CD14-positive monocyte (primary cell): Measurements from ENCODE around the gene AIFM1. TPM values are rescaled to one million over a fixed set of nuclear protein-coding genes. Genes with fewer than 3 reads are reported as not detected.

Experiments
- DNase-seq, 3 donors: peaks; one replicate each; pipeline ENCODE4 v3.0.0-alpha.2; 2011 to 2022
- H2AFZ ChIP-seq: 2 replicates; pipeline ENCODE4 v1.6.0; 2012; ENCODE audit warnings: mild to moderate bottlenecking, low read depth, low read length, inconsistent platforms; ENCODE audit not compliant: insufficient read depth, poor library complexity, severe bottlenecking
- H3K27ac ChIP-seq, 2 donors: 1 replicate in 1 of 2; 2 replicates in 1 of 2; pipeline ENCODE4 v1.5.1; 2012 to 2013; ENCODE audit warnings: low read length in 2 of 2, control low read depth in 1 of 2, inconsistent platforms in 1 of 2, low read depth in 1 of 2, mild to moderate bottlenecking in 1 of 2
- H3K27me3 ChIP-seq, 2 donors: one replicate each; pipeline versions ENCODE4 v1.6.0 to v1.6.1; 2011 to 2013; ENCODE audit warnings: low read length in 2 of 2; ENCODE audit not compliant: control insufficient read depth in 2 of 2, insufficient read depth in 2 of 2
- H3K36me3 ChIP-seq, 2 donors: replicated peaks in 1 of 2; 1 replicate in 1 of 2; 2 replicates in 1 of 2; pipeline versions ENCODE4 v1.5.1 to v1.6.1; 2012 to 2013; ENCODE audit warnings: low read length in 2 of 2, control low read depth in 1 of 2, inconsistent platforms in 1 of 2, mild to moderate bottlenecking in 1 of 2; ENCODE audit not compliant: insufficient read depth in 2 of 2, control insufficient read depth in 1 of 2
- H3K4me1 ChIP-seq, 2 donors: 1 replicate in 1 of 2; 2 replicates in 1 of 2; pipeline versions ENCODE4 v1.5.1 to v1.6.1; 2012 to 2013; ENCODE audit warnings: low read length in 2 of 2, control low read depth in 1 of 2, inconsistent platforms in 1 of 2, mild to moderate bottlenecking in 1 of 2, moderate library complexity in 1 of 2; ENCODE audit not compliant: insufficient read depth in 2 of 2, control insufficient read depth in 1 of 2
- H3K4me2 ChIP-seq: replicated peaks from 2 replicates; pipeline ENCODE3; 2012; ENCODE audit warnings: low read length, moderate library complexity, mild to moderate bottlenecking; ENCODE audit not compliant: poor library complexity, severe bottlenecking; ENCODE audit errors: extremely low read depth
- H3K4me3 ChIP-seq, 3 experiments: fragments of 200-600 bp in 1 of 3; sonication (generic) in 1 of 3; replicated peaks in 1 of 3; 1 replicate in 2 of 3; 2 replicates in 1 of 3; pipeline ENCODE4 v1.5.1; 2011 to 2013; ENCODE audit warnings: low read length in 3 of 3, mild to moderate bottlenecking in 3 of 3, control low read depth in 2 of 3, low read depth in 2 of 3, inconsistent platforms in 1 of 3, moderate library complexity in 1 of 3
- H3K79me2 ChIP-seq: 2 replicates; pipeline ENCODE4 v1.6.0; 2012; ENCODE audit warnings: mild to moderate bottlenecking, control low read depth, inconsistent platforms, low read length, moderate library complexity; ENCODE audit not compliant: insufficient read depth
- H3K9ac ChIP-seq: 2 replicates; pipeline ENCODE4 v1.6.0; 2017; ENCODE audit warnings: low read length, mild to moderate bottlenecking; ENCODE audit not compliant: insufficient read depth, poor library complexity, severe bottlenecking
- H3K9me3 ChIP-seq, 2 donors: replicated peaks in 1 of 2; 1 replicate in 1 of 2; 2 replicates in 1 of 2; pipeline versions ENCODE4 v1.5.1 to v1.6.1; 2012 to 2013; ENCODE audit warnings: low read length in 2 of 2, control low read depth in 1 of 2; ENCODE audit not compliant: control insufficient read depth in 1 of 2, insufficient read depth in 1 of 2
- H4K20me1 ChIP-seq: 2 replicates; pipeline ENCODE4 v1.6.0; 2012; ENCODE audit warnings: mild to moderate bottlenecking, low read length, control low read depth, moderate library complexity; ENCODE audit not compliant: insufficient read depth
- H3K27ac Mint-ChIP-seq, 7 donors: one replicate each; pipeline ENCODE4 v1.8.0; 2020; ENCODE audit warnings: mild to moderate bottlenecking in 7 of 7, mixed read lengths in 7 of 7, moderate library complexity in 6 of 7, inconsistent platforms in 2 of 7
- H3K27me3 Mint-ChIP-seq, 3 donors: one replicate each; pipeline ENCODE4 v1.8.0; 2021 to 2022; ENCODE audit warnings: low read depth in 3 of 3, mild to moderate bottlenecking in 3 of 3, mixed read lengths in 3 of 3, moderate library complexity in 3 of 3, inconsistent platforms in 1 of 3
- H3K36me3 Mint-ChIP-seq, 2 donors: one replicate each; pipeline ENCODE4 v1.8.0; 2020; ENCODE audit warnings: mixed read lengths in 2 of 2, inconsistent platforms in 1 of 2, mild to moderate bottlenecking in 1 of 2
- H3K4me1 Mint-ChIP-seq: one replicate; pipeline ENCODE4 v1.8.0; 2020; ENCODE audit warnings: mild to moderate bottlenecking, mixed read lengths
- H3K4me3 Mint-ChIP-seq, 2 donors: one replicate each; pipeline ENCODE4 v1.8.0; 2020; ENCODE audit warnings: mild to moderate bottlenecking in 2 of 2, mixed read lengths in 2 of 2, moderate library complexity in 1 of 2
- H3K9me3 Mint-ChIP-seq, 7 donors: one replicate each; pipeline ENCODE4 v1.8.0; 2020 to 2022; ENCODE audit warnings: mixed read lengths in 7 of 7, mild to moderate bottlenecking in 6 of 7, moderate library complexity in 6 of 7, inconsistent platforms in 2 of 7
- CTCF ChIP-seq: fragments of 200-600 bp; IDR thresholded peaks from one replicate; pipeline ENCODE4 v1.8.0; 2022; ENCODE audit warnings: antibody characterized with exemption, mild to moderate bottlenecking
- WGBS: methylation state at CpG from one replicate; pipeline ENCODE4 v1.1.5; 2013; ENCODE audit warnings: missing lambda C conversion rate; ENCODE audit not compliant: insufficient coverage; 5-methylcytosine and 5-hydroxymethylcytosine counted together
- intact Hi-C, 2 donors: fragments of 100-400 bp; cut with micrococcal nuclease; formaldehyde crosslinking; loops; one replicate each; pipeline versions ENCODE4 v1.15.0 to v1.15.1; 2023
- polyA plus RNA-seq, 3 donors: library from polyadenylated mRNA; depleted of rRNA in 1 of 3; unstranded in 2 of 3; stranded (reverse) in 1 of 3; fragments of 300-500 nt in 2 of 3; fragments of >200 nt in 1 of 3; fragmentation: Illumina TruSeq in 2 of 3; gene quantifications; 1 replicate in 2 of 3; 2 replicates in 1 of 3; pipeline ENCODE4 v1.2.3, GENCODE V29; 2012 to 2021

Gene AIFM1
- polyA plus RNA-seq, 3 donors: 15.1 to 19.1 (median 18.6) TPM

- Histone ChIP-seq H3K9ac (no peak overlapping the region), H4K20me1 (no peaks in the 10 kb centered on the region), H3K9me3 (no peaks in the 10 kb centered on the region), H3K27me3 (no peaks in the 10 kb centered on the region), H3K4me2 (no peak overlapping the region), H3K27ac (no peak overlapping the region), H3K36me3 (peaks cover 8 to 19% of the 10 kb centered on the region in 2 donors), H2AFZ (no peak overlapping the region), H3K79me2 (peaks cover 8% of the 10 kb centered on the region), H3K4me3 (no peak overlapping the region), H3K4me1 (no peaks in the 10 kb centered on the region)
- intact Hi-C loops: no loop called here
- WGBS: no CpG with 5 or more reads among the region's 2 CpGs
- H3K27me3 Mint-ChIP-seq: no peaks in the 10 kb centered on the region
- DNase-seq: no peak
- no peaks in the 10 kb centered on the region for H3K4me1 Mint-ChIP-seq
- no peak overlapping the region for H3K4me3 Mint-ChIP-seq
- peaks cover 10 to 15% of the 10 kb centered on the region in 2 donors for H3K36me3 Mint-ChIP-seq
- TF ChIP-seq CTCF: no peak
- no peak overlapping the region for H3K27ac Mint-ChIP-seq
- peaks cover 0 to 1% (median 0%) of the 10 kb centered on the region in 7 donors for H3K9me3 Mint-ChIP-seq
Measured at GRCh38 chrX:130155564-130155963, 10.1 kb downstream of the AIFM1 start.

GRCh38 chrX:130147631-130148030, 18.0 kb downstream of the AIFM1 start:
- no peaks in the 10 kb centered on the region for H3K27me3 Mint-ChIP-seq
- H3K9me3 Mint-ChIP-seq: peaks cover 0 to 1% (median 0%) of the 10 kb centered on the region in 7 donors
- H3K27ac Mint-ChIP-seq: peak overlapping the region in 4 of 7 donors; percentile 26 to 68 (median 62)
- Histone ChIP-seq H3K79me2 (no peaks in the 10 kb centered on the region), H3K4me3 (no peak overlapping the region), H3K9ac (no peak overlapping the region), H3K9me3 (no peaks in the 10 kb centered on the region), H3K27me3 (no peaks in the 10 kb centered on the region), H3K4me1 (peaks cover 0 to 9% of the 10 kb centered on the region in 2 donors), H3K27ac (no peak overlapping the region), H3K4me2 (no peak overlapping the region), H4K20me1 (no peaks in the 10 kb centered on the region), H3K36me3 (peaks cover 19 to 44% of the 10 kb centered on the region in 2 donors), H2AFZ (no peak overlapping the region)
- intact Hi-C loops: no loop called here
- DNase-seq: peak in 2 of 3 donors; percentile 10 to 17
- no peak for TF ChIP-seq CTCF
- H3K4me1 Mint-ChIP-seq: peaks cover 16% of the 10 kb centered on the region
- peaks cover 28 to 33% of the 10 kb centered on the region in 2 donors for H3K36me3 Mint-ChIP-seq
- no CpG with 5 or more reads among the region's 5 CpGs for WGBS
- H3K4me3 Mint-ChIP-seq: no peak overlapping the region
